Natural killer cell (primary cell): ENCODE data around the gene GPSM1. TPM values are rescaled to one million over a fixed set of nuclear protein-coding genes. Genes with fewer than 3 reads are reported as not detected.

Experiments
- ATAC-seq, 3 donors: fragments of 150-1000 bp in 2 of 3; fragments of 200-7000 bp in 1 of 3; cut with Tn5 transposase; 1 replicate in 1 of 3; 2 replicates in 2 of 3; pipeline ENCODE4 v1.10.0; 2021; ENCODE audit warnings: mild to moderate bottlenecking in 2 of 3, moderate library complexity in 2 of 3
- DNase-seq, 2 donors: peaks; one replicate each; pipeline versions ENCODE4 v3.0.0 to v3.0.0-alpha.2; 2013 to 2021; ENCODE audit warnings: mixed read lengths in 1 of 2
- H3K27ac ChIP-seq: one replicate; pipeline ENCODE4 v1.5.1; 2013; ENCODE audit warnings: mild to moderate bottlenecking, low read length
- H3K27me3 ChIP-seq: one replicate; pipeline ENCODE4 v1.6.1; 2013; ENCODE audit warnings: low read length; ENCODE audit not compliant: control insufficient read depth, insufficient read depth
- H3K36me3 ChIP-seq: one replicate; pipeline ENCODE4 v1.6.1; 2013; ENCODE audit warnings: low read length; ENCODE audit not compliant: control insufficient read depth, insufficient read depth
- H3K4me1 ChIP-seq: one replicate; pipeline ENCODE4 v1.6.1; 2013; ENCODE audit warnings: low read length; ENCODE audit not compliant: control insufficient read depth, insufficient read depth
- H3K4me3 ChIP-seq: one replicate; pipeline ENCODE4 v1.5.1; 2013; ENCODE audit warnings: low read length
- H3K9me3 ChIP-seq: one replicate; pipeline ENCODE4 v1.6.1; 2013; ENCODE audit warnings: low read length; ENCODE audit not compliant: control insufficient read depth, insufficient read depth
- H3K27ac Mint-ChIP-seq, 2 donors: one replicate each; pipeline ENCODE4 v1.8.0; 2022; ENCODE audit warnings: mild to moderate bottlenecking in 2 of 2, mixed read lengths in 2 of 2, moderate library complexity in 1 of 2
- H3K27me3 Mint-ChIP-seq, 2 donors: one replicate each; pipeline ENCODE4 v1.8.0; 2022; ENCODE audit warnings: low read depth in 2 of 2, mixed read lengths in 2 of 2
- H3K36me3 Mint-ChIP-seq: one replicate; pipeline ENCODE4 v1.8.0; 2022; ENCODE audit warnings: mixed read lengths
- H3K4me1 Mint-ChIP-seq, 2 donors: one replicate each; pipeline ENCODE4 v1.8.0; 2022; ENCODE audit warnings: mixed read lengths in 2 of 2
- H3K4me3 Mint-ChIP-seq: one replicate; pipeline ENCODE4 v1.8.0; 2022; ENCODE audit warnings: mild to moderate bottlenecking, moderate library complexity, mixed read lengths
- H3K9me3 Mint-ChIP-seq, 2 donors: one replicate each; pipeline ENCODE4 v1.8.0; 2022; ENCODE audit warnings: mixed read lengths in 2 of 2
- CTCF ChIP-seq: fragments of 200-600 bp; IDR thresholded peaks from one replicate; pipeline ENCODE4 v1.8.0; 2022; ENCODE audit warnings: antibody characterized with exemption
- WGBS: methylation state at CpG from one replicate; pipeline ENCODE4 v1.1.7; 2013; ENCODE audit warnings: missing lambda C conversion rate; ENCODE audit not compliant: insufficient coverage; 5-methylcytosine and 5-hydroxymethylcytosine counted together
- intact Hi-C: fragments of 100-400 bp; cut with micrococcal nuclease; formaldehyde crosslinking; loops from one replicate; pipeline ENCODE4 v1.14.2; 2022
- total RNA-seq, 4 donors: library from RNA; stranded (reverse); fragments of 120-200 nt in 1 of 4; gene quantifications; one replicate each; pipeline versions ENCODE4 v1.2.3 to v1.2.4, GENCODE V29; 2013 to 2022

The GPSM1 gene
- total RNA-seq, 3 donors from 2014 or later (not counting 1 experiment from before 2014, with no cell fraction given): 2.6 to 4.2 (median 3.4) TPM

- no peaks in the 10 kb centered on the region for H3K27me3 Mint-ChIP-seq
- no peak overlapping the region for H3K27ac Mint-ChIP-seq
- ATAC-seq (no peak), DNase-seq (no peak)
- intact Hi-C loops: no loop called here
- H3K27ac ChIP-seq: no peak overlapping the region
- no peak for TF ChIP-seq CTCF
- H3K4me3 Mint-ChIP-seq: no peak overlapping the region
- no peaks in the 10 kb centered on the region for H3K4me1 ChIP-seq
- no peaks in the 10 kb centered on the region for H3K36me3 ChIP-seq
- H3K36me3 Mint-ChIP-seq: no peaks in the 10 kb centered on the region
- 94% methylated on average over 16 of the region's 16 CpGs for WGBS
- no peak overlapping the region for H3K4me3 ChIP-seq
- no peaks in the 10 kb centered on the region for H3K9me3 ChIP-seq
- H3K27me3 ChIP-seq: no peaks in the 10 kb centered on the region
- no peaks in the 10 kb centered on the region for H3K4me1 Mint-ChIP-seq
- no peaks in the 10 kb centered on the region for H3K9me3 Mint-ChIP-seq
Measured at GRCh38 chr9:136295055-136295454, 32.3 kb upstream of the GPSM1 start.

GRCh38 chr9:136295542-136296433, 31.6 kb upstream of the GPSM1 start:
- no peak overlapping the region for H3K27ac Mint-ChIP-seq
- no peaks in the 10 kb centered on the region for H3K4me1 Mint-ChIP-seq
- H3K27ac ChIP-seq: no peak overlapping the region
- no peaks in the 10 kb centered on the region for H3K27me3 ChIP-seq
- DNase-seq (no peak), ATAC-seq (no peak)
- no peak overlapping the region for H3K4me3 Mint-ChIP-seq
- no peak for TF ChIP-seq CTCF
- no peak overlapping the region for H3K4me3 ChIP-seq
- H3K4me1 ChIP-seq: no peaks in the 10 kb centered on the region
- no peaks in the 10 kb centered on the region for H3K27me3 Mint-ChIP-seq
- intact Hi-C loops: no loop called here
- no peaks in the 10 kb centered on the region for H3K9me3 ChIP-seq
- no peaks in the 10 kb centered on the region for H3K9me3 Mint-ChIP-seq
- no peaks in the 10 kb centered on the region for H3K36me3 ChIP-seq
- WGBS: 90% methylated on average over 34 of the region's 37 CpGs
- H3K36me3 Mint-ChIP-seq: no peaks in the 10 kb centered on the region

- H3K9me3 ChIP-seq: no peaks in the 10 kb centered on the region
- no peak overlapping the region for H3K4me3 ChIP-seq
- intact Hi-C loops: no loop called here
- Mint-ChIP-seq H3K9me3 (no peaks in the 10 kb centered on the region), H3K27me3 (no peaks in the 10 kb centered on the region), H3K27ac (no peak overlapping the region), H3K4me3 (no peak overlapping the region), H3K36me3 (no peaks in the 10 kb centered on the region), H3K4me1 (no peaks in the 10 kb centered on the region)
- WGBS: 90% methylated on average over 16 of the region's 16 CpGs
- TF ChIP-seq CTCF: no peak
- H3K36me3 ChIP-seq: no peaks in the 10 kb centered on the region
- no peak overlapping the region for H3K27ac ChIP-seq
- no peak for ATAC-seq
- no peak for DNase-seq
- no peaks in the 10 kb centered on the region for H3K27me3 ChIP-seq
- H3K4me1 ChIP-seq: no peaks in the 10 kb centered on the region
Measured at GRCh38 chr9:136296434-136297015, 30.8 kb upstream of the GPSM1 start.
